Endothelial cell of umbilical vein (primary cell): Measurements from ENCODE around the gene APOBEC3C.

Experiments used
- EZH2 ChIP-seq: IDR thresholded peaks from 2 replicates; pipeline ENCODE4 v1.6.1; 2012; ENCODE audit warnings: borderline replicate concordance, low read depth, mild to moderate bottlenecking, moderate library complexity, low read length, inconsistent platforms; ENCODE audit not compliant: severe bottlenecking
- POLR2A ChIP-seq: IDR thresholded peaks from 2 replicates; pipeline ENCODE4 v1.6.1; 2012; ENCODE audit warnings: low read depth, mild to moderate bottlenecking, control low read depth, low read length
- TF ChIP-seq, protein P1 (sequence below), 2 donors: IDR thresholded peaks; 1 replicate in 1 of 2; 2 replicates in 1 of 2; pipeline ENCODE4 v1.5.1; 2011; ENCODE audit warnings: low read length in 2 of 2, mild to moderate bottlenecking in 2 of 2, moderate library complexity in 2 of 2, control low read depth in 1 of 2, inconsistent platforms in 1 of 2, low read depth in 1 of 2; ENCODE audit not compliant: insufficient read depth in 1 of 2; ENCODE audit errors: extremely low read depth in 1 of 2
- TF ChIP-seq, protein P2 (sequence below): IDR thresholded peaks from 2 replicates; pipeline ENCODE4 v1.6.1; 2011; ENCODE audit not compliant: insufficient read depth, insufficient read length

- TF ChIP-seq, protein P1, sequence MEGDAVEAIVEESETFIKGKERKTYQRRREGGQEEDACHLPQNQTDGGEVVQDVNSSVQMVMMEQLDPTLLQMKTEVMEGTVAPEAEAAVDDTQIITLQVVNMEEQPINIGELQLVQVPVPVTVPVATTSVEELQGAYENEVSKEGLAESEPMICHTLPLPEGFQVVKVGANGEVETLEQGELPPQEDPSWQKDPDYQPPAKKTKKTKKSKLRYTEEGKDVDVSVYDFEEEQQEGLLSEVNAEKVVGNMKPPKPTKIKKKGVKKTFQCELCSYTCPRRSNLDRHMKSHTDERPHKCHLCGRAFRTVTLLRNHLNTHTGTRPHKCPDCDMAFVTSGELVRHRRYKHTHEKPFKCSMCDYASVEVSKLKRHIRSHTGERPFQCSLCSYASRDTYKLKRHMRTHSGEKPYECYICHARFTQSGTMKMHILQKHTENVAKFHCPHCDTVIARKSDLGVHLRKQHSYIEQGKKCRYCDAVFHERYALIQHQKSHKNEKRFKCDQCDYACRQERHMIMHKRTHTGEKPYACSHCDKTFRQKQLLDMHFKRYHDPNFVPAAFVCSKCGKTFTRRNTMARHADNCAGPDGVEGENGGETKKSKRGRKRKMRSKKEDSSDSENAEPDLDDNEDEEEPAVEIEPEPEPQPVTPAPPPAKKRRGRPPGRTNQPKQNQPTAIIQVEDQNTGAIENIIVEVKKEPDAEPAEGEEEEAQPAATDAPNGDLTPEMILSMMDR (IDR thresholded peaks at IDR 0.05; ENCODE audit: extremely low read depth in 1 of 2, insufficient read depth in 1 of 2, low read depth in 1 of 2, low read length in 2 of 2): no peak
- TF ChIP-seq, protein P2, sequence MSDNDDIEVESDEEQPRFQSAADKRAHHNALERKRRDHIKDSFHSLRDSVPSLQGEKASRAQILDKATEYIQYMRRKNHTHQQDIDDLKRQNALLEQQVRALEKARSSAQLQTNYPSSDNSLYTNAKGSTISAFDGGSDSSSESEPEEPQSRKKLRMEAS: no peak
- no peak for TF ChIP-seq POLR2A
- no peak for TF ChIP-seq EZH2
Measured at GRCh38 chr22:39028281-39028680, 14.2 kb downstream of the APOBEC3C start.
